ENCODE results near the gene CTIF.

CTIF gene

GRCh38 chr18:48624856-48625255, 86.0 kb downstream of the CTIF start:
- no peak overlapping the region for H3K27ac ChIP-seq
- H3K9ac ChIP-seq (ENCODE audit: insufficient read length) = no peak overlapping the region
- no peaks in the 10 kb centered on the region for H3K9me3 ChIP-seq (ENCODE audit: low read depth, low read length)
- H3K4me3 ChIP-seq = no peak overlapping the region
- no peak for TF ChIP-seq EZH2 (IDR thresholded peaks at IDR 0.05)
- no peak for TF ChIP-seq POLR2AphosphoS5 (IDR thresholded peaks at IDR 0.05; ENCODE audit: borderline replicate concordance, low read depth, low read length)
- TF ChIP-seq FOXP2 (optimal IDR thresholded peaks at IDR 0.05; ENCODE audit: control extremely low read depth, extremely low read length, insufficient read depth) = no peak
- H3K36me3 ChIP-seq (ENCODE audit: insufficient read depth, low read length) = no peaks in the 10 kb centered on the region
- DNase-seq (ENCODE audit: low read depth, low spot score) = no peak

GRCh38 chr18:48627216-48627615, 88.4 kb downstream of the CTIF start:
- H3K9ac ChIP-seq (ENCODE audit: insufficient read length) = no peak overlapping the region
- H3K9me3 ChIP-seq (ENCODE audit: low read depth, low read length) = no peaks in the 10 kb centered on the region
- no peak for DNase-seq (ENCODE audit: low read depth, low spot score)
- no peak overlapping the region for H3K4me3 ChIP-seq
- no peak overlapping the region for H3K27ac ChIP-seq
- TF ChIP-seq POLR2AphosphoS5 (IDR thresholded peaks at IDR 0.05; ENCODE audit: borderline replicate concordance, low read depth, low read length) (no peak), FOXP2 (optimal IDR thresholded peaks at IDR 0.05; ENCODE audit: control extremely low read depth, extremely low read length, insufficient read depth) (no peak), EZH2 (IDR thresholded peaks at IDR 0.05) (no peak)
- H3K36me3 ChIP-seq (ENCODE audit: insufficient read depth, low read length) = no peaks in the 10 kb centered on the region

- Histone ChIP-seq H3K4me3 (no peak overlapping the region), H3K9me3 (ENCODE audit: low read depth, low read length) (no peaks in the 10 kb centered on the region), H3K9ac (ENCODE audit: insufficient read length) (no peak overlapping the region), H3K36me3 (ENCODE audit: insufficient read depth, low read length) (no peaks in the 10 kb centered on the region), H3K27ac (no peak overlapping the region)
- TF ChIP-seq FOXP2 (optimal IDR thresholded peaks at IDR 0.05; ENCODE audit: control extremely low read depth, extremely low read length, insufficient read depth) (no peak), POLR2AphosphoS5 (IDR thresholded peaks at IDR 0.05; ENCODE audit: borderline replicate concordance, low read depth, low read length) (no peak), EZH2 (IDR thresholded peaks at IDR 0.05) (no peak)
- no peak for DNase-seq (ENCODE audit: low read depth, low spot score)
These were observed 91.0 kb downstream of the CTIF start for GRCh38 chr18:48629730-48630324.

- H3K9me3 ChIP-seq (ENCODE audit: low read depth, low read length) = no peaks in the 10 kb centered on the region
- H3K36me3 ChIP-seq (ENCODE audit: insufficient read depth, low read length) = no peaks in the 10 kb centered on the region
- no peak overlapping the region for H3K9ac ChIP-seq (ENCODE audit: insufficient read length)
- TF ChIP-seq EZH2 (IDR thresholded peaks at IDR 0.05) (no peak), FOXP2 (optimal IDR thresholded peaks at IDR 0.05; ENCODE audit: control extremely low read depth, extremely low read length, insufficient read depth) (no peak), POLR2AphosphoS5 (IDR thresholded peaks at IDR 0.05; ENCODE audit: borderline replicate concordance, low read depth, low read length) (no peak)
- no peak for DNase-seq (ENCODE audit: low read depth, low spot score)
- no peak overlapping the region for H3K27ac ChIP-seq
- no peak overlapping the region for H3K4me3 ChIP-seq
These were observed 93.0 kb downstream of the CTIF start for GRCh38 chr18:48631851-48632250.

- no peaks in the 10 kb centered on the region for H3K36me3 ChIP-seq (ENCODE audit: insufficient read depth, low read length)
- H3K9ac ChIP-seq (ENCODE audit: insufficient read length) = no peak overlapping the region
- H3K4me3 ChIP-seq = no peak overlapping the region
- H3K9me3 ChIP-seq (ENCODE audit: low read depth, low read length) = no peaks in the 10 kb centered on the region
- DNase-seq (ENCODE audit: low read depth, low spot score) = no peak
- no peak for TF ChIP-seq FOXP2 (optimal IDR thresholded peaks at IDR 0.05; ENCODE audit: control extremely low read depth, extremely low read length, insufficient read depth)
- no peak for TF ChIP-seq POLR2AphosphoS5 (IDR thresholded peaks at IDR 0.05; ENCODE audit: borderline replicate concordance, low read depth, low read length)
- no peak for TF ChIP-seq EZH2 (IDR thresholded peaks at IDR 0.05)
- no peak overlapping the region for H3K27ac ChIP-seq
These were observed 93.9 kb downstream of the CTIF start for GRCh38 chr18:48632676-48633257.

GRCh38 chr18:48634491-48634890, 95.7 kb downstream of the CTIF start:
- no peak overlapping the region for H3K9ac ChIP-seq (ENCODE audit: insufficient read length)
- H3K36me3 ChIP-seq (ENCODE audit: insufficient read depth, low read length) = no peaks in the 10 kb centered on the region
- no peak overlapping the region for H3K27ac ChIP-seq
- TF ChIP-seq POLR2AphosphoS5 (IDR thresholded peaks at IDR 0.05; ENCODE audit: borderline replicate concordance, low read depth, low read length) (no peak), FOXP2 (optimal IDR thresholded peaks at IDR 0.05; ENCODE audit: control extremely low read depth, extremely low read length, insufficient read depth) (no peak), EZH2 (IDR thresholded peaks at IDR 0.05) (no peak)
- DNase-seq (ENCODE audit: low read depth, low spot score) = no peak
- no peaks in the 10 kb centered on the region for H3K9me3 ChIP-seq (ENCODE audit: low read depth, low read length)
- no peak overlapping the region for H3K4me3 ChIP-seq

GRCh38 chr18:48634975-48635374, 96.1 kb downstream of the CTIF start:
- Histone ChIP-seq H3K9me3 (ENCODE audit: low read depth, low read length) (no peaks in the 10 kb centered on the region), H3K27ac (no peak overlapping the region), H3K9ac (ENCODE audit: insufficient read length) (no peak overlapping the region), H3K4me3 (no peak overlapping the region), H3K36me3 (ENCODE audit: insufficient read depth, low read length) (no peaks in the 10 kb centered on the region)
- no peak for DNase-seq (ENCODE audit: low read depth, low spot score)
- TF ChIP-seq POLR2AphosphoS5 (IDR thresholded peaks at IDR 0.05; ENCODE audit: borderline replicate concordance, low read depth, low read length) (no peak), EZH2 (IDR thresholded peaks at IDR 0.05) (no peak), FOXP2 (optimal IDR thresholded peaks at IDR 0.05; ENCODE audit: control extremely low read depth, extremely low read length, insufficient read depth) (no peak)

GRCh38 chr18:48635806-48636205, 97.0 kb downstream of the CTIF start:
- no peak for TF ChIP-seq EZH2 (IDR thresholded peaks at IDR 0.05)
- TF ChIP-seq POLR2AphosphoS5 (IDR thresholded peaks at IDR 0.05; ENCODE audit: borderline replicate concordance, low read depth, low read length) = no peak
- no peak for TF ChIP-seq FOXP2 (optimal IDR thresholded peaks at IDR 0.05; ENCODE audit: control extremely low read depth, extremely low read length, insufficient read depth)
- no peak overlapping the region for H3K4me3 ChIP-seq
- H3K27ac ChIP-seq = no peak overlapping the region
- DNase-seq (ENCODE audit: low read depth, low spot score) = no peak
- no peaks in the 10 kb centered on the region for H3K9me3 ChIP-seq (ENCODE audit: low read depth, low read length)
- no peak overlapping the region for H3K9ac ChIP-seq (ENCODE audit: insufficient read length)
- H3K36me3 ChIP-seq (ENCODE audit: insufficient read depth, low read length) = no peaks in the 10 kb centered on the region

- Histone ChIP-seq H3K36me3 (ENCODE audit: insufficient read depth, low read length) (no peaks in the 10 kb centered on the region), H3K9me3 (ENCODE audit: low read depth, low read length) (no peaks in the 10 kb centered on the region), H3K27ac (no peak overlapping the region), H3K4me3 (no peak overlapping the region), H3K9ac (ENCODE audit: insufficient read length) (no peak overlapping the region)
- TF ChIP-seq FOXP2 (optimal IDR thresholded peaks at IDR 0.05; ENCODE audit: control extremely low read depth, extremely low read length, insufficient read depth) (no peak), POLR2AphosphoS5 (IDR thresholded peaks at IDR 0.05; ENCODE audit: borderline replicate concordance, low read depth, low read length) (no peak), EZH2 (IDR thresholded peaks at IDR 0.05) (no peak)
- DNase-seq (ENCODE audit: low read depth, low spot score) = no peak
These were observed 97.6 kb downstream of the CTIF start for GRCh38 chr18:48636436-48636835.
